Activated T-cell treated with anti-CD3 and anti-CD28 coated beads for 1 hour (primary cell): Measurements from ENCODE around the gene TJP3.

ENCODE experiments used
- DNase-seq: peaks from one replicate; pipeline ENCODE4 v3.0.0-alpha.2; 2020; ENCODE audit warnings: low read depth

TJP3 gene

GRCh38 chr19:3691726-3692125 lies 16.5 kb upstream of the TJP3 start:
- DNase-seq: no peak

GRCh38 chr19:3692141-3693024 lies 15.8 kb upstream of the TJP3 start:
- DNase-seq: peak; percentile 60

DNA sequence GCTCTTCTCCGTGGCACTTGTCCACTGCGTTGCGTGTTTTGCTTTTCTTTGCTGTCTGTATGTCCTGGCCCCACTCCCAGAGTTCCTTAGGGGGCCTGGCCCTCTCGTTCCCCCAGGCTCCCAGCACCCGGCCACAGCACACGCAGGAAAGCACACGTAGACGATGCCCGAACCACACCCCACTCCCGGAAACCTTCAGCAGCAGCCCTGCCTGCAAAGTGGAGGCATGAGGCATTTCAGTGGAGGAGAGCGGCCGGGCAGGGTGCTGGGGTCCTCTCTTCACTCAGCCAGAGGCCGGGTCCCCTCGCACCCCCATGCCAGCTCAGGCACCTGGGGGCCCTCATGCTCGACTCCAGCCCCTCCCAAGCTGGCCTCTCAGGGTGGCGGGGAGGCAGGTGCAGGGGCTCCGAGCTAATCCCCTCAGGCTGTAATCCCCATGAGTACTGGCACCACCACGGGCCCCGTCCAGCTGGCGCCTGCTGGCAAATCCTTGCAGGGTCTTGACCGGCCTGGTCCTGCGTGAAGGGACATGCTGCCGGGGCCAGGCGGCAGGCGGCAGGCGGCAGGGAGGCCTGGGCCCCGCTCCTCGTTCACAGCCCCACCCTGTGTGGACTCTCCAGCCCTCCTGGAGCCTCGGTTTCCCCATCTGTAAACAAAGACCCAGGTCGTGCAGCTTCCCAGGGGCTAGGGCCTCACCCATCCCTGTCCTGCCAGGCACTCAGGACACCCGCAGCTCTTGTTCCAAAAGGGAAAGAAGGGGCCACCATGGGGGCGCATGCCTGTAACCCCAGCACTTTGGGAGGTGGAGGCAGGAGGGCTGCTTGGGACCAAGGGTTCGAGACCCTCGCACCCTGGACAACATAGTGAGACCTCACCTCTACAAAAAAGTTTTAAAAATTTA lies 14.9 kb upstream of the TJP3 start:
- DNase-seq: no peak

DNA sequence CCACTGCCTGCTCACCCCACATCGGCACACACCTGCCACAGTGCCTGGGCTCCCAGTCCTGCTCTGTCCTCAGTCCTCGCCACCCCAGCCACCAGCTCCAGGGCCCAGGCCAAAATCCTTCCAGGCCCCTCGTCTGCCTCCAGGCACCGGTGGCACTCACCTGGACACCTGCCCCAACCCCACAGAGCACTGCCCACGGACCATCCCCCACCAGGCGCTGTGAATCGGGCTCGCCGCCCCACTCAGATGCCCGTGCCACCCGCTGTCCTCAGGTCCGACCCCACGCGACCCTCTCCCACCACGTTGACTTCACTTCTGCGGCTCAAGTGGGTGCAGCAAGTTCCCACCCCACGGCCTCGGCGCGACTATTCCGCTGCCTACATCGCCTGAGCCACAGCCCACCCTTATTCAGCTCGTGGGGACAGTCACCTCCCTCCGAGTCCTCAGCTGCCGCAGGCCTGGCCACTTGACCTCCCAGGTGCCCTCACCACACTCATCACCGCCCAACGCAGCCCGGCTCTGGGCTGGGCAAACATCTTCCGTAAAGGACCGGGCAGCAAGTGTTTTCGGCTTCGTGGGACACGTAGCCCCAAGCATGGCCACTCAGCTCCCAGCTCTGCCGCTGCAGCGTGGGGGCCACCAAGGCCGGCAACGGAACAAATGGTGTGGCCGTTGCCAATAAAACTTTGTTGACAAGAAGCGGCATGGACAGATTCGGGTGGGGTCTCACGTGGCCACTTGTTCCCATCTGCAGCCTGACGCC lies 13.6 kb upstream of the TJP3 start:
- DNase-seq: no peak

- no peak for DNase-seq
These were observed 13.0 kb upstream of the TJP3 start for GRCh38 chr19:3695124-3695733.

DNA sequence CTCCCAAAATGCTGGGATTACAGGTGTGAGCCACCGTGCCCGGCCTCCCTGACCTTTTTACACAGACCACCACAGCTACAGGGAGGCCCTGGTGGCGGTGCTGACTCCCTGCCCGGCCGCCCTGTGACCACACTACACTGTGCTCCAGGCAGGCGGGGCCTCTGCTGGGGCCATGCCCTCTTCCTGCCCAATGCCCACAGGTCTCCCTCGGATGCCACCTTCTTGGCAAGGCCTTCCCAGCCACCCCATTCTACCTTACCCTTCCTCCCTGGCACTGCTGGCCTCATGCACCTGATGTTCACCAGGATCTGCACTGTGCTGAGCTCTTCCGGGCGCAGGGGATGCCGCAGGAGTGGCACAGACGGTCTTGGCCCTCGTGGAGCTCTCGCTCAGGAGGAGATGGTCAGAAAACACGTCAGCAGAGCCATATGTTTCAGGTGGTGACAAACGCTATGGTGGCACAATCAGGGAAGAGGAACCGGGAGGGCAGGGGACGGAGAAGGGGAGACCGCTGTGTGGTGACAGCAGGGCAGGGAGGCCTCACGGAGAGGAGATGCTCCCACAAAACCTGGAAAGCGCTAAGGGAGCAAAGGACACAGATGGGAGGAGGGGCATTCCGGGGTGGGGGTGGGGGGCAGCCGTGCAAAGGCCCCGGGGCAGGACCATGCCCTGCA lies 12.1 kb upstream of the TJP3 start:
- no peak for DNase-seq

DNA sequence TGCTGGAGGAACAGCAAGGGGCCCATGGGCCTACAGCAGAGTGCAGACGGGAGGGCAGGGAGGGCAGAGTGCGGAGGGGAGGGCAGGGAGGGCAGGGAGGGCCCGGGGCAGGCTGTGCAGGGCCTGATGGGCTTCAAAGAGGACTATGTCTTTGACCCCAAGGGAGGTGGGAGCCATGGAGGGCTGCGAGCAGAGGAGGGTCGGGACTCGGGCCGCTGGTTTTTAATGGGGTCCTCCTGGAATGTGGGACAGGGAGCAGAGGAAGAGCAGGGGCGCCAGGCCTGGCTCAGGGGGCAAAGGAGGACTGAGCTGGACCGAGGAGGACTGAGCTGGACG lies 11.6 kb upstream of the TJP3 start:
- no peak for DNase-seq

- no peak for DNase-seq
These were observed 11.1 kb upstream of the TJP3 start for GRCh38 chr19:3697094-3697493.

GRCh38 chr19:3697671-3698385 lies 10.4 kb upstream of the TJP3 start:
- no peak for DNase-seq

DNA sequence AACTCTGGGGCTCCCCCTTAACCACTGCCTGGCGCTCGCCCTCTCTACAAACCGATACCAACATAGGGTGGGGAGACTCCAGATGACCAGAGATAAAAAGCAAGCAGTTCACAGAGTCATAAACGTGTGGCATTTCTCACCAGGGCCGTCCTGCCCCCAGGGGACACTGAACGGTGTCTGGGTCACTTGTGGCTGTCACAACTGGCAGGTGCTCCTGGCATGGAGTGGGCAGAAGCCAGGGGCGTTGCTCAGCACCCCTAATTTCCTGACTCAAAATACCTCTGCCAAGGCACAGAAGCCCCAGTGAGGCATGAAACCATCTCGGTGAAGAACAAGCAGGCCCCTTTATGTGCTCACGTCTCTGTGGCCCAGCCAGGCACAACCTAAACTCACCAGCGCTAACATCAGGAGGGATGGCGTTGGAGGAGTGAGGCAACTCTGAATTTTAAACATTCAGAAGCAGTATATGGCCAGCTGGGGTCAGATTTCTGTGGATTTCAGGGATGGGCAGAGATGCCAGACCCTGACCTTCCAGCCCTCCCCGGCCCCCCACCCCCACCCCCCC lies 9.7 kb upstream of the TJP3 start:
- DNase-seq: no peak

DNA sequence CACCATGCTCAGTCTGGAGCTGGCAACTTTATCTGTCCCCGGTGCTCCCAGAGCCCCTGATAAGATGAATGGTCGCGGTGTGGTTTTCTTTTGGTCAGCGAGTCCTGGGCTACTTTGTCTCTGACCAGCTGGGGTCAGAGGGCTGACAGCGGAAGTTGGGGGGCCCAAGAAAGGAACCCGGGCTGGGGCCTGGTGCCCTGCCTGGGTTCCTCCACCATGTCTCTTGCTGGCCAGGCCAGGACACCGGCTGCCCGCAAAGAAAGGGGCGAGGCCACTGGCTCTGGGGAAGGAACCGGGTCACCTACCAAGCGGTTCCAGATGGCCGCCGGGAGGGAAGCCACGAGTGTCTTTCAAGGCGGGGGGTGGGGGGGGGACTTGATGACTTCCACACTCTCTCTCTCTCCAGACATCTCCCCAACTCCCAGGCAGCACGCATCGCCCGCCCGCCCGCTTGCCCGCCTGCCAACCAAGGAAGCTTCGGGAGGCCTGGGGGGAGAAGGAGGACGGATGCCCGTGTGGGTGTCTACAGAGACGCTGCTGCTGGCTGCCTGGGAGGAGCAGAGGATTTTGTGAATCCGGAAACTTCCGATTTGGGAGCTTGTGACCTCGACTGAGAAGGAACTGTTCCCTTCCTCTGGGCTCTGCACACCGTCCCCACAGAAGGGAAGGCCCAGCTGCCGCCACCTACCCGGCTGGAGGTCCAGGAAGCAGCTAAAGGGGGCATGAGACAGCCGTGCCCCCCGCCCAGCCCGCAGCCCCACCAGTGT lies 9.0 kb upstream of the TJP3 start:
- DNase-seq: no peak

GRCh38 chr19:3699741-3700241 lies 8.4 kb upstream of the TJP3 start:
- DNase-seq: no peak

DNA sequence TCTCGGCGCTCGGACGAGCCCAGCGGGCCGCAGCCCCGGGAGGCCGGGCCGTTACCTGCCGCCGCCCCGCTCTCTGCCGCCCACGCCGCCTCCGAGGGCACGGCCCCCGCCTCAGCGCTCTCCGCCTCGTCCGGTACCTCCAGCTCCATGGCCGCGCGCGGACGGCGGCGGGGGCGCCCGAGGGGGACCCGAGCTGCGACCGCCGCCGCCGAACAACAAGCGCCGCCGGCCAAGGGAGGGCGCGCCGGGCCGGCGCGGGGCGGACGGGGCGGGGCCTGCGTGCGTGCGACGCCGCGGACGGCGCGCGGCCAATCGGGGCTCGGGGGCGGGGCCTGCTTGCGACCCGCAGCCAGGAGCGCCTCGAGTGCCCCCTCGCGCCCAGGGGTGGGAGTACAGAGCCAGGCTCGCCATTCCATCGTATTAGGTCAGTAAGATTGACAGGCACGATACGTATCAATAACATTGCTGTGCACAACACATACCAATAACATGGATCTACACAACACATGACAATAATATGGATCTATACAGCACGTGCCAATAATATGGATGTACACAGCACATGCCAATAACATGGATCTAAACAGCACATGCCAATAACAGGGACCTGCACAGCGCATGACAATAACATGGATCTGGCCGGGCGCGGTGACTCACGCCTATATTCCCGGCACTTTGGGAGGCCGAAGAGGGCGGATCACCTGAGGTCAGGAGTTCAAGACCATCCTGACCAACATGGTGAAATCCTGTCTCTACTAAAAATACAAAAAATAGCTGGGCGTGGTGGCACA lies 7.7 kb upstream of the TJP3 start, which contains the start of gene PIP5K1C:
Gene PIP5K1C (minus strand): TSS at position 227 of the 791 bp plus-strand sequence. CDS start 78 bp downstream, at position 149.
- DNase-seq: peak; percentile 94

- no peak for DNase-seq
These were observed 7.0 kb upstream of the TJP3 start for GRCh38 chr19:3701200-3701599.

DNA sequence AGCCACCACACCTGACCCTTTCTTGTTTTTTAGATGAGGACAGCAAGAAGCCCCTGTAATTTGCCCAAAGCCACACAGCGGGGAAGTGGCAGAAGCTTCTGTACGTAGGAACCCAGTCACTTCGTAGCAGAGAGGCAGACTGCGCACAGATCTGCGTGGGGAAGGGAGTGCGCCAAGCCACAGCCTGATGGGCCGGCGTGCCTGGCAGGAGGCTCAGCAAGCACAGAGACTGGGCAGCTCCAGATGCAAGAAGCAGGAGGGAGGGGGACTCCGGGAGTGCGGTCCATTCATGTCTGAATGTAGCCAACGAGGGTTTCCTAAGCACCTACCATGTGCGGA lies 347 bp upstream of the TJP3 start:
- no peak for DNase-seq

GRCh38 chr19:3710265-3710812 lies 2.2 kb downstream of the TJP3 start:
- DNase-seq: no peak

- no peak for DNase-seq
These were observed 4.8 kb downstream of the TJP3 start for GRCh38 chr19:3712663-3713611.
